Esophagus muscularis mucosa (tissue), 4 donors: Measurements from ENCODE around the gene STK24. TPM values are rescaled to one million over a fixed set of nuclear protein-coding genes. Genes with fewer than 3 reads are reported as not detected.

Experiments used
- DNase-seq: peaks from one replicate; pipeline ENCODE4 v3.0.0-alpha.2; 2017; ENCODE audit errors: extremely low spot score
- H3K27ac ChIP-seq, 4 donors: fragments of 200-600 bp; sonication (generic); replicated peaks in 1 of 4; 1 replicate in 3 of 4; 2 replicates in 1 of 4; pipeline ENCODE4 v1.5.1; 2016 to 2019; ENCODE audit warnings: mild to moderate bottlenecking in 1 of 4
- H3K27me3 ChIP-seq, 4 donors: fragments of 200-600 bp; sonication (generic); one replicate each; pipeline versions ENCODE4 v1.5.1 to v1.6.0; 2016 to 2019
- H3K36me3 ChIP-seq, 4 donors: fragments of 200-600 bp; sonication (generic); one replicate each; pipeline ENCODE4 v1.5.1; 2016 to 2019
- H3K4me1 ChIP-seq, 4 donors: fragments of 200-600 bp; sonication (generic); one replicate each; pipeline ENCODE4 v1.5.1; 2016 to 2019
- H3K4me3 ChIP-seq, 4 donors: fragments of 200-600 bp; sonication (generic); 1 replicate in 2 of 4; 2 replicates in 2 of 4; pipeline ENCODE4 v1.5.1; 2016 to 2019; ENCODE audit warnings: mild to moderate bottlenecking in 4 of 4, moderate library complexity in 1 of 4
- H3K9me3 ChIP-seq, 4 donors: fragments of 200-600 bp; sonication (generic); 1 replicate in 3 of 4; 2 replicates in 1 of 4; pipeline ENCODE4 v1.5.1; 2016 to 2019
- CTCF ChIP-seq, 3 experiments: fragments of 200-600 bp in 2 of 3; fragments of 450-650 bp in 1 of 3; sonication (generic) in 2 of 3; IDR thresholded peaks; one replicate each; pipeline ENCODE4 v1.5.1; 2017 to 2019; ENCODE audit warnings: antibody characterized with exemption in 3 of 3, mild to moderate bottlenecking in 2 of 3, moderate library complexity in 1 of 3
- EP300 ChIP-seq: sonication (generic); formaldehyde crosslinking; IDR thresholded peaks from one replicate; pipeline ENCODE4 v1.6.1; 2017; ENCODE audit warnings: antibody characterized with exemption
- POLR2A ChIP-seq: fragments of 450-650 bp; IDR thresholded peaks from one replicate; pipeline ENCODE4 v1.6.1; 2017; ENCODE audit warnings: antibody characterized with exemption, moderate library complexity, mild to moderate bottlenecking, low read depth
- POLR2AphosphoS5 ChIP-seq, 2 donors: sonication (generic); formaldehyde crosslinking; IDR thresholded peaks; one replicate each; pipeline ENCODE4 v1.6.1; 2017; ENCODE audit warnings: antibody characterized with exemption in 2 of 2
- WGBS: methylation state at CpG from one replicate; pipeline ENCODE4 v1.1.5; 2018; 5-methylcytosine and 5-hydroxymethylcytosine counted together
- intact Hi-C: fragments of 100-400 bp; cut with DNase I; formaldehyde crosslinking; loops from one replicate; pipeline ENCODE4 v1.15.1; 2023
- total RNA-seq, 4 donors: library from RNA; depleted of rRNA; stranded (reverse); fragments of >200 nt; gene quantifications; one replicate each; pipeline versions ENCODE4 v1.1.0 to v1.2.1, GENCODE V29; 2016

Gene STK24
- total RNA-seq, 4 donors from 2014 or later = 61.9 to 108 (median 96.7) TPM

- TF ChIP-seq CTCF (IDR thresholded peaks at IDR 0.05) (no peak), EP300 (no peak), POLR2A (no peak), POLR2AphosphoS5 (IDR thresholded peaks at IDR 0.05) (no peak)
- H3K4me1 ChIP-seq = no peaks in the 10 kb centered on the region
- H3K9me3 ChIP-seq = no peaks in the 10 kb centered on the region
- 94% methylated on average over 26 of the region's 32 CpGs for WGBS
- H3K27ac ChIP-seq = no peak overlapping the region
- no peaks in the 10 kb centered on the region for H3K27me3 ChIP-seq
- H3K36me3 ChIP-seq = peaks cover 0 to 50% (median 26%) of the 10 kb centered on the region in 4 donors
- intact Hi-C loops = loop anchor here (10.0 kb wide), 1 partner anchor 294 kb away; the partner anchor contains the start of gene FARP1
- H3K4me3 ChIP-seq = no peak overlapping the region
- DNase-seq = no peak
These were observed 137.6 kb downstream of the STK24 start for GRCh38 chr13:98439126-98439828.

- no peaks in the 10 kb centered on the region for H3K9me3 ChIP-seq
- H3K36me3 ChIP-seq = peaks cover 0 to 50% (median 26%) of the 10 kb centered on the region in 4 donors
- no peak for DNase-seq
- intact Hi-C loops = loop anchor here (10.0 kb wide), 1 partner anchor 294 kb away; the partner anchor contains the start of gene FARP1
- no peaks in the 10 kb centered on the region for H3K4me1 ChIP-seq
- H3K27me3 ChIP-seq = no peaks in the 10 kb centered on the region
- H3K4me3 ChIP-seq = no peak overlapping the region
- no peak for TF ChIP-seq CTCF (IDR thresholded peaks at IDR 0.05)
- TF ChIP-seq POLR2A = no peak
- no peak for TF ChIP-seq POLR2AphosphoS5 (IDR thresholded peaks at IDR 0.05)
- H3K27ac ChIP-seq = no peak overlapping the region
- WGBS = 93% methylated on average over 17 of the region's 27 CpGs
These were observed 138.4 kb downstream of the STK24 start for GRCh38 chr13:98438246-98439125.

- WGBS = 74% methylated on average over 12 of the region's 12 CpGs
- Histone ChIP-seq H3K9me3 (no peaks in the 10 kb centered on the region), H3K27ac (no peak overlapping the region), H3K36me3 (peaks cover 0 to 46% (median 26%) of the 10 kb centered on the region in 4 donors), H3K4me1 (no peaks in the 10 kb centered on the region), H3K4me3 (no peak overlapping the region), H3K27me3 (no peaks in the 10 kb centered on the region)
- intact Hi-C loops = loop anchor here (10.0 kb wide), 1 partner anchor 292 kb away; the partner anchor contains the start of gene FARP1
- no peak for TF ChIP-seq CTCF (IDR thresholded peaks at IDR 0.05)
- TF ChIP-seq POLR2A = no peak
- TF ChIP-seq POLR2AphosphoS5 (IDR thresholded peaks at IDR 0.05) = no peak
- TF ChIP-seq EP300 = no peak
- DNase-seq = no peak
These were observed 140.5 kb downstream of the STK24 start for GRCh38 chr13:98436233-98436910.

GRCh38 chr13:98435376-98435775, 141.5 kb downstream of the STK24 start:
- TF ChIP-seq EP300 (no peak), CTCF (IDR thresholded peaks at IDR 0.05) (no peak), POLR2A (no peak), POLR2AphosphoS5 (IDR thresholded peaks at IDR 0.05) (no peak)
- Histone ChIP-seq H3K27ac (no peak overlapping the region), H3K27me3 (no peaks in the 10 kb centered on the region), H3K36me3 (peaks cover 0 to 38% (median 22%) of the 10 kb centered on the region in 4 donors), H3K4me1 (no peaks in the 10 kb centered on the region), H3K9me3 (no peaks in the 10 kb centered on the region), H3K4me3 (no peak overlapping the region)
- 85% methylated on average over 11 of the region's 11 CpGs for WGBS
- intact Hi-C loops = loop anchor here (10.0 kb wide), 1 partner anchor 291 kb away; the partner anchor contains the start of gene FARP1
- DNase-seq = no peak
